ENCODE data around the gene SH3GL2. TPM values are rescaled to one million over a fixed set of nuclear protein-coding genes. Genes with fewer than 3 reads are reported as not detected.

SH3GL2 gene
- total and polyA plus RNA-seq, 2 donors (not counting 3 experiments of a cell fraction or from before 2014, with no cell fraction given) = 0.12 TPM; not detected in 1

GRCh38 chr9:17782430-17783149 is 203.7 kb downstream of the SH3GL2 start:
- no peak overlapping the region for H3K27ac ChIP-seq (ENCODE audit: insufficient read depth, low read depth, low read length)
- no peaks in the 10 kb centered on the region for H3K79me2 ChIP-seq (ENCODE audit: control insufficient read depth, insufficient read depth, low read length)
- H3K4me2 ChIP-seq (ENCODE audit: insufficient read depth, low read length) = no peak overlapping the region
- H3K4me1 ChIP-seq (ENCODE audit: control insufficient read depth, extremely low read depth, insufficient read depth, low read length) = no peaks in the 10 kb centered on the region
- POLR2A ChIA-PET = no interaction called here
- H4K20me1 ChIP-seq (replicated peaks; ENCODE audit: control insufficient read depth, extremely low read depth, insufficient read depth, low read length) = no peaks in the 10 kb centered on the region
- intact Hi-C loops (cut with micrococcal nuclease) (no loop called here), dilution Hi-C loops (cut with MboI; ENCODE audit: extremely low pct_ligation_motif_present, low sequenced_read_pairs) (no loop called here)
- no peaks in the 10 kb centered on the region for H3K9me3 ChIP-seq (replicated peaks; ENCODE audit: control insufficient read depth, insufficient read depth, low read length)
- no peak overlapping the region for H2AFZ ChIP-seq (ENCODE audit: low read depth, low read length)
- H3K9me1 ChIP-seq (replicated peaks; ENCODE audit: control insufficient read depth, extremely low read depth, insufficient read depth, low read length) = no peaks in the 10 kb centered on the region
- H3K9ac ChIP-seq (replicated peaks; ENCODE audit: extremely low read depth, insufficient read depth, low read length) = no peak overlapping the region
- BruUV-seq (replicated peaks) = no TSS peak
- no peak overlapping the region for H3K4me3 ChIP-seq (replicated peaks in 1 of 3; ENCODE audit: insufficient read depth in 1 of 3, low read depth in 1 of 3, low read length in 3 of 3)
- FAIRE-seq (no peak), DNase-seq (ENCODE audit: low read depth, low spot score) (no peak)
- CTCF ChIA-PET = no interaction called here
- H3K27me3 ChIP-seq (ENCODE audit: control insufficient read depth in 2 of 2, insufficient read depth in 2 of 2, low read length in 2 of 2) = peaks cover 2% of the 10 kb centered on the region in 2 experiments
- no peaks in the 10 kb centered on the region for H3K36me3 ChIP-seq (ENCODE audit: control insufficient read depth in 2 of 2, extremely low read depth in 1 of 2, insufficient read depth in 2 of 2, low read length in 2 of 2)
- TF ChIP-seq, protein P1, sequence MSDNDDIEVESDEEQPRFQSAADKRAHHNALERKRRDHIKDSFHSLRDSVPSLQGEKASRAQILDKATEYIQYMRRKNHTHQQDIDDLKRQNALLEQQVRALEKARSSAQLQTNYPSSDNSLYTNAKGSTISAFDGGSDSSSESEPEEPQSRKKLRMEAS (IDR thresholded peaks at IDR 0.05; ENCODE audit: insufficient read depth, insufficient read length) = no peak
- TF ChIP-seq MYC (IDR thresholded peaks at IDR 0.05; ENCODE audit: low read depth, low read length) = no peak
- TF ChIP-seq CTCF (IDR thresholded peaks at IDR 0.05; ENCODE audit: extremely low read depth in 1 of 2, insufficient read depth in 1 of 2, low read depth in 1 of 2, low read length in 2 of 2) = no peak
- no peak for TF ChIP-seq FOS (IDR thresholded peaks at IDR 0.05; ENCODE audit: borderline replicate concordance, insufficient read depth, low read length)
- TF ChIP-seq POLR2AphosphoS5 (IDR thresholded peaks at IDR 0.05; ENCODE audit: insufficient read depth, low read depth, low read length) = no peak
- no peak for TF ChIP-seq GATA2 (IDR thresholded peaks at IDR 0.05; ENCODE audit: insufficient read depth, insufficient read length, low read depth, low read length)
- TF ChIP-seq POLR2A (IDR thresholded peaks at IDR 0.05; ENCODE audit: low read depth, low read length) = no peak
- TF ChIP-seq EZH2 (IDR thresholded peaks at IDR 0.05; ENCODE audit: borderline replicate concordance, low read depth, low read length, severe bottlenecking) = no peak
- TF ChIP-seq JUN (IDR thresholded peaks at IDR 0.05; ENCODE audit: borderline replicate concordance, insufficient read depth, insufficient read length, low read depth) = no peak
